ENCODE measurements around the gene MAN1A1.

The MAN1A1 gene

DNA sequence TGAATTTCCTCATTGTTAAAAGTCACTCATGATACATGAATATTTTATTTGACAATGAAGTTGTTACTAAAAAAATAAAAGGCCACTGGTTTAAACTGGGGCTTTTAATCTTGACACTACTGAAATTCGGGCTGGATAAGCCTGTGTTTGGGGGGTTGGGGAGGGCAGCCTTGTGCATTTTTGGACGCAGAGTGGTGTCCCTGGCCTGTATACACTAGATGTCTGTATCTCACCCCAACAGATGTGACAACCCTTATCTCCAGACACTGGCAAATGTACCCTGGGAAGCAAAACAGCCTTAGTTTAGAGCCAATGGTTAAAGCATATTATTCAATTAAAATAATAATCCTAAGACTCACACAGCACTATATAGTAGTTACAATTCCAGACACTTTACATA, 24.8 kb downstream of the MAN1A1 start:
- no peak for DNase-seq

DNA sequence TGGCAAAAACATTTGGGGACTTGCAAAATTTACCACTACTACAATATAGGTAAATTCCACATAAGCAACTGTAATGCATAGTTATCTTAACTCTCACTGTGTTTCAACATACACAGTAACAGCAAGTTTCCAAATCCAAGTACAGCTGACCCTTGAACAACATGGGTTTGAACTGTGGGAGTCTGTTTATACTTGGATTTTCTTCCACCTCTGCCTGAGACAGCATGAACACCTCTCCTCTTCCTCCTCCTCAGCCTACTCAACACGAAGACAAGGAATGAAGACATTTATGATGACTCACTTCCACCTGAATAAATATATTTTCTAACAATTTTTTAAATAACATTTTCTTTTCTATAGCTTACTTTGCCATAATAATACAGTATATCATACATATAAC, 25.6 kb downstream of the MAN1A1 start:
- no peak for DNase-seq

DNA sequence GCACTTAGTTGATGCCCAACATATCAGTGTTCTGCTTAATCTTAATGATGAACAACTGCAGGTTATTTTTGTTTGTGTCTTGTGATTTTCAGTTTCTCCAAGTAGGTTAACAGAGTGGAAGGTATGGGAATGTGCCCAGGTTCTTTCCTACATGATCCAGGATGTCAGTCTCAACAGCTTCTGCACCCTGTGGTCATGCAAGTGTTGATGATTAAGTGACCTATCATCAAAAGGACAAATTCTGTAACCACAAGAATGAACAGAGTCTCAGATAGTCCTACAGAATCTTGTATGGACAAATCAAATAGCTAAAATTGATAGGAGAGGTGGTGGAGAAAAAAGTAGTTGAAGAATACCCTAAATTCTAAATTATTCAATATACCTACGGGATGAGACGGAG, 26.1 kb downstream of the MAN1A1 start:
- DNase-seq, result no peak

DNA sequence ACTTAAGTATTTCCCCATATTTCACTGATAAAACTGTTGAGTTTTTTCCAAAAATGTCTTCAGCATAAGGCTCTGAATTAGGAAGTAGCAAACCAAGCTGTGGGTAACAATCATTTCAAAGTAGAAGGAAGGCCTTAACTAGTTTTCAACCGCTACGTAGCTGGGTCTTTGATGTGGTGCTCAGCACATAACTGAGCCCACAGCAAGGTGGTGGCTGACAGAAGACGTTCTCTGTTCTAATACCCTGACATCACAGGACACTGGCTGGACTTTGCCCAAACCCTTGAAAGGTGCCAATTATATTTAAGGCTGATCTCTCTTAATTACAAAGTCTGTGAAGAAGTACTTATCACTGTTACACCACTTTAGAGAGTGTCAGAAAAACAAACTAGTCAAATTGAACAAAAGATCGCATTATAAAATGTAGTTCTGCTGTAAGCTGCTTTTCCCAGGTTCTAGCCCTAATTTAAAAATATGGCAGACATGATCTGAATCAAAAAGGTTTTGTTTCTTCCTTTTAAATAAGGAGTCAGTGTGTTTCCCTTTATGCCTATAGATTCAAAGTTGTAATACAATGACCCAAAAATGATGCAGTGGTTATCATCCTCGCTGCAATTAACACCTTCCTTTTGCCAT, 26.7 kb downstream of the MAN1A1 start:
- DNase-seq, result no peak

DNA sequence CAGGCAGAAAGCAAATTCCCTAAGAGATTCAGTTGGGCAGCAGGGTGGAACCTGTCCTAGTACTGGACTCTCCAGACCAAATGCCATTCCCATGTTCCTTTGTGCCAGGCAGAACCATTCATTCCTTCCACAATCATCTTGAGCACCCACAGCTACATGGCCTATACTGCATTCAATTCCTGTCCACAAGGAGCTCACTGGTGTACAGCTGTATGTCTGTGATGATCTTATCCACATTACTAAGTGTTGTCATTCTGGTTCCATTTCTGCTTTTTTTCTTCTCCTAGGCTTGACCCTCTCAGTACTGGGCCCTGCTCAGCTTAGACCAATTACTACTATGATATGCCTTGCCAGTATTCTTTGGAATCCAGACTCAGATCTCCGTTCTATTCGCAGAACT, 27.5 kb downstream of the MAN1A1 start:
- DNase-seq, result no peak

DNA sequence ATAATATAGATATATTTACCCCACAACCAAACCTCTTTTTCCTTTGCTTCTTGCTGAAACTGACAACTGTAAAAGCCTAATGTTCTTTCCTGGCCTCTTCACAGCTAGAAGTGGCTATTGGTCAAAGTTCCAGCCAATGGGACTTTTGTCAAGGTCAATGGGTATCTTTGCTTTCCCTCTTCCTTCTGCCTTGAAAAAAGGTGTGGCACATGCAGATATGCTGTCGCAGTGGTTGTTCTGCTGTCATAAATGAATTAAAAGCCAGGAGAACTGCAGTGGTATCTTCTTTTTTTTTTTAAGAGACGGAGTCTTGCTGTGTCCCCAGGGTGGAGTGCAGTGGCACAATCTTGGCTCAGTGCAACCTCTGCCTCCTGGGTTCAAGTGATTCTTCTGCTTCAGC, 29.9 kb downstream of the MAN1A1 start:
- DNase-seq, result no peak

DNA sequence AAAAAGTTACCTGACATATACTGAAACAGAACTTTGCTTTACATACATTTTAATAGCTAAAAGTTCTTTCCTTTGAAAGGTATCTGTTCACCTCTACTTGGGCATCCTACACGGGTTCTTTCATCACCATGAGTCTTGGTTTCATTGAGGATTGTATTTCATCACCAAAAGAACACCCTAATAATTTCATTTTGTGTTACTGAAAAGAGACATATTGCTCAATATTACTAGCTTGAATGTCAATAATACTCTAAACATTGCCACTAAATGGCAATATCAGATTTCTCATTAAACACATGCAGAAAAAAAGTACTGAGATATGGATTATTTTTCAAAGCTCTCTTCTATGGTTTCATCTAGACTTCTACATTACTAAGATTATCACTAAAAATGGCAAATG, 30.8 kb downstream of the MAN1A1 start:
- DNase-seq, result no peak

DNA sequence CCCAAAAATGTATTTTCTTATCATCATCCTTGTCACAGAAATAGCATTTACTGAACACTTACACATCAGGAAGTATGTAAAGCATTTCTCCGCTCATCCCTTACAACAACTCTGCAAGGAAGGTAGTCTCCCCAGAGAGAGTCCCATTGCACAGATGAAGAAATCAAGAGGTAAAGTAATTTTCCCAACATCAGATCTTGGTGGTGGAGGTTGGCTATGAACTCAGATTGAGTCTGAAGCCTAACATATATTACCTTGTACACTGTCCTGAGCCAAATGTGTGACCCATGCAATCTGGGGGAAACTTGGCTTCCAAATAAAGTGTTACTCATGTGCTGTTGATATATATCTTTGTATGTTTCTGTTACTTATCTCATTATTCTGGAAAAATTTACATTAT, 31.4 kb downstream of the MAN1A1 start:
- DNase-seq, result no peak

DNA sequence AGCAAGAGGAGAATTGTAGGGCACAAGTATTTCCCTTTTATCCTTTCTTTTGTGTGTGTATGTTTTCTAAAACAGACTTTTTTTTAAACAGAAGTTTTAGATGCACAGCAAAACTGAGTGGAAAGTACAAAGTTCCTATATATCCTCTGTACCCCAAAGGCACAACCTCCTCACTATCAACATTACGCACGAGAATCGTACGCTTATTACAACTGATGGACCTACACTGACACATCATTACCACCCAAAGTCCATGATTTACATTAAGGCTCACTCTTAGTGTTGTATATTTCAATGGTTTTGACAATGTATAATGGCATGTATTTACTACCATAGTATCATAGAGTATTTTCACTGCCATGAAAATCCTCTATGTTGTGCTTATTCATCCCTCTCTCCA, 32.6 kb downstream of the MAN1A1 start:
- no peak for DNase-seq

DNA sequence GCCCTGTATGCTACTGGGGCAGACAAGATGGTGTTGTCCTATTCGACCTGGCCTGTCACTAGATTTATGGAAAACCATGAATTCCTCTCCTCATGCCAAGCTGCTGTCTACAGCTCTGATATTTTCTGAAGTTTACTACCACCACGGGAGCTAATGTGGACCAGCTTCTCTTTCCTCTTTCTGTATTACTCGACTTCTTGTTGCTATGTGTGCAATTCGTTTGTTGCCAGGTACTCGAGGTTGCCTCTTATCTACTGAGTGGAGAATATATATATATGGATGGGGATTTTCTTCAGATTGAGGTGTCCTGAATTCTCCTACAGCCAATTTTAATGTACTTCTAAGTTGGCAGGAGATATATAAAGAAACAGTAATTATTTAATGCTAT, 34.7 kb downstream of the MAN1A1 start:
- DNase-seq, result no peak

DNA sequence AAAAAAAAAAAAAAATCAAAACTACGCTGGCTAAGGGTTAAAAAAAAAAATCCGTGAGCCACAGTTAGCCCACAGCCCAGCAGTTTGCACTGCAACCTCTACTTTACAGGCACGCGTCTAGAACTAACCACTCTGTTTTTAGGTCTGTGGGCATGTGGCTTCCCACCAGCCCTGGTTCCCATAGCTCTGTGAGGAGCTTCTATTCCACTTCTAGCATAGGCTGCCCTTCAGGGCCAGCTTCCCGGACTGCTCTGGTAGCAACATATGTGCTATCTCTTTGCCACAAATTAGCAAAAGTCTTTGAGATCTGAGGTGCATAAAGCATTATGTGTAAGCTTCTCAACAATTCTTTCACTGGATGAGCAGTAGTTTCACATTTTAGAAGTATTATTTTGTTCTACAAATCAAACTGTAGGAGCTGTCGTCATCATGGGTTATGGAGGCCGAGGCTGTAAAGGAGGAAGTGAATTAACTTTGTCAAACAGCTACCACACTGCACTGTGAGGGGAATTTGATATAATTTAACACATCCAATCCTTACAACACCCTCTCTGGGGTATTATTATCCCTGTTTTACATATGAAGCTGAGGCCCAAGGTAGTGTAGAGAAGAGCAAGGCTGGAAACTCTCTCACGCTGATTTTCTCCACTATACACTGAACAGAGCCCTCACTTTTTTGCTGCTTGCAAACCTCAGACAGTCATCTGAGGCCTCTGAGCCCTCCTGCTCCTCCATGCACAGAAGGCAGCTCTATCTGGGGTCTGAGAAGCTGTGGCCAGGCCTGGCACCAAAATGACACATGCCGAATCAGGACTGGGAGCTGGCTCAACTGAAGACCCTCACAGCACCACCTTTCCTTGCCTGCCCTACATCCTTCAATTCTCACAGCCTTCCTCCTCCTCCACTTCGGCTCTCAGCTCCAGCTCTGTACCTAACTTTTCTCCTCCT, 35.4 kb downstream of the MAN1A1 start:
- no peak for DNase-seq

DNA sequence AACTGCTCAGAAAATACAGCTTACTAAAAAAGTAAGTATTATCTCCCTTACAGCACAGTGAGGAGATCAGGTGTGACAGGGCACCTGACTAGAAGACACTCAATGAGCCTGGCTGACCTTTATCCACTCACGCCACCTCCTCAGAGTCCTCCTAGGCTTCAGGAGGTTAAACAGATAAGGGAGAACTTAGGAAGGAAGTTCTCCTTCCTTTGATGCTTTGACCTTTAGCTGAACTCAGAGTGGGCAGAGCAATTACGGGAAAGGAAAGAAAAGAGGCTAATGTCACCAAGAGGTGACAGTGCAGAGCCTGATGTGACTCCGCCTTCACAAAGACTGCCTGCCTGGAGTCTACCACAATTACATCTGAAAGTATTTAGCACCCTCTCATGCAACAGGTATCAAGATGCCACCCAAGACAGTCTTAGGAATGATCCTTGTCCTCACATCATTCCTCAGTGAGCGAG, 36.7 kb downstream of the MAN1A1 start:
- DNase-seq, result no peak

DNA sequence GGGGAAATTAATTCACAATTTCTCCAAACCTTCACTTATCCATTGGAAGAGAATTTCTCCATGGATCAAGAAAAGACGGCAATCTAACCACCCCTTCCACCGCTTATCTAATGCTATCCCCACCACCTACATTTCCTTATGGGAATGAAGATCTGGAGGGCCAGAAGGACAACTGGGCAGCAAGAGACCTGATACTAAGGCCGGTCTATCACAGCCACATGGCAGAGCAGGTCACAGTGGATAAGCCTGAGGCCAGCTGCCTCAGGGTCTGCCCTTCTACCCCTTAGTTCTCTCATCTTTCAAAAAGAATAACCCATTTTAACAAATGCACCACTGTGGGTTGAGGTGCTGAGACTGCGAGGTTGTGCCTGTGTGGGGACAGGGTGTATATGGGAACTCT, 37.1 kb downstream of the MAN1A1 start:
- DNase-seq, result no peak

DNA sequence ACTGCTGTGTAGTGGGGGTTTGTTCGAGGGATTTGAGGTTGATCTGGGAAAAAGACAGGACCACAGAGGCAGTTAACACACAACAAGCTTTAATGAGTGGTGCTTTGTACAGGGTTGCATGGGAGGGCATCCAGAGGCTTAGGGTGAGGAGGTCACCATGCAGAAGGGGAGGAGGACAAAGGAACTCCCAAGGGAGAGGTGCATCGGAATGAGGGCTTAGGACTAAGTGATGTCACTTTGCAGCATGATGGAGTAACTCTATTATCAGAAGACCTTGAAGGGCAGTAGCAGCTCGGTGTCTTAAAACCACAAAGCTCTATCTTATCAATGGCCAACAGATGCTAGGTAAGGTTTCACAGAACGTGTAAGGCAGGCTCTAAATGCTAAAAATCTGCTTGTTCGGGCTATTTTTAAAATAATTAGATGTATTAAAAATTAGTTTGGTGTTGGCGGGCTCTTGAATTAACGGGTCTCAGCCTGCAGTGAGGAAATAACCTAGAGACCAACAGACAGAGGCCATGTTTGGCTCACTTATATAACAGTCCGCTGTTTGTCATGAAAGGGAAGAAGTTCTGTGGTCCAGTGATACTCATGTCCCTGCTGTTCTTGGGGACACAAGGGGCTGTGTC, 37.9 kb downstream of the MAN1A1 start:
- DNase-seq, result no peak

DNA sequence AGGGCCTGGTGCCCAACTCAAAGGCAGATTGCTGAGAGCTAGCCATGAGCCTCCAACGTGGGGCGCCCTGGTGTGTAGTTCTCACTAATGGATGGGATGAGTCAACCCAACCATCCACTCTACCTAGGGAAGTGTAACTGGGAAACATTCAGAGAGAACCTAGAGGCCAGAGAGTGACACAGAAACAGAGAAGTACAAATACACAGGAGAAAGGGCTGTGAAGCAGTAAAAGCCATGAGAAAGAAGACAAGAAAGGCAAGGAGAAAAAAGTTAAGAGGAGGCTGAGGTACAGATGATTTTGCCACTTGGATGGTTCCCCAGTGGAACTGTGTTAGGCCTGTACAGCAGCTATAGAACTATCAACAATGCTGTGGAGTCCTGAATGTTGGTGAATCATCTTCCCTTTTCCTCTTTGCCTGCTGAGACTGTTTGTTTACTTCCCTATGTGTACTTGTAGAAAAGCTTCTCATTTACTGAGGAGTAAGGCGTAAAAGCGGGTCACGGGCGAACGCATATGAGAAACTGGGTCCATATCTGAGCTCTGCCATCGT, 39.0 kb downstream of the MAN1A1 start:
- no peak for DNase-seq

DNA sequence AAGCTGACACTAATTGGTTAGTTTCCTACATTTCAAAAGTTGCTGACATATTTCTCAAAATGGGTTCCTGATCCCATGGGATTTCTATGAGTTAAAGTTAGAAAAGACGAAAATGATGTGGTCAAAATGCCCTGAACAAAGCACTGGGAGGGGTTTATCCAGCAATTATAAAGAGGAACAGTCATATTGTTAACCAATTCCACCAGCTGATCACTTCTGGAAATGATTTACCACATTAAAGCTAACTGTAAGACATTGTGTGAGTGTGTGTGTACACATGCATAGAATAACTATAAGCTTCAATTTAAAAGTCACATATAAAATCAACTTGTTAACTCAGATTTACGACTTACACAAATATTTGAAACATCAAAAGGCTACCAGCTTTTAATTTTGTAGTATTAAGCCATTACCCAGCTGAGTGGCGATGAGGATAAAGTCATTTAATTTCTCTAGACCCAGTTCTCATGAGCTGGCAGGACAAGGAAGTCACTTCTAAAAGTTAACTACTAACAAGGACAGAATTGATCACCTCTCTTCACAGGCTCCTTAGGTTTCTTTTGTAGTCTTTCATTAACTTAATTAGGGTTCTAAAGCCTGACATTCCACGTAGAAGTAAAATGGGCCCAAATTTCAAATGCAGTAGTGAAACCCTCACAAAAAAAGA, 40.4 kb downstream of the MAN1A1 start:
- DNase-seq, result no peak

DNA sequence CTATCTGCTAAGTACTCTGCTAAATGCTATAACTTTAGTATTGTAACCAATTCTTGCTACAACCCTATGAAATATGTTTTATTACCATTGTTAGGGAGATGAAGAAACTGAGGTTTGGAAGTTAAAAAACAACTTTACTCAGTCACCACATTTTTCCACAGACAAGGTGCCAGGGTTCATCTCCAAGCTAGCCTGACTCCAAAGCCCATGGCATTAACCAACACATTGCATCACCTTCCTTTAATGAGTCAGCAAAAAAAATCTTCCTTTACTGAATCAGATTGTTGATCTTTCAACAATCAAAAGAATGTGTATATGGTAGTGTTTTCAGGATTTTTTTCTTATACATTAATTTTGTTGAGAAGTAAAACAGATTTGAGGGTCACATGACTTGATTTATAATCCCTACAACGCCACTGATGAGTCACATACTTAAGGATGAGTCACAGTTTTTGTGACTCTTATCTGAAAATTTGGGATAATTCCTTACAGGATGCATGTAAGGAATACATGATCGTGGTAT, 41.5 kb downstream of the MAN1A1 start:
- no peak for DNase-seq

DNA sequence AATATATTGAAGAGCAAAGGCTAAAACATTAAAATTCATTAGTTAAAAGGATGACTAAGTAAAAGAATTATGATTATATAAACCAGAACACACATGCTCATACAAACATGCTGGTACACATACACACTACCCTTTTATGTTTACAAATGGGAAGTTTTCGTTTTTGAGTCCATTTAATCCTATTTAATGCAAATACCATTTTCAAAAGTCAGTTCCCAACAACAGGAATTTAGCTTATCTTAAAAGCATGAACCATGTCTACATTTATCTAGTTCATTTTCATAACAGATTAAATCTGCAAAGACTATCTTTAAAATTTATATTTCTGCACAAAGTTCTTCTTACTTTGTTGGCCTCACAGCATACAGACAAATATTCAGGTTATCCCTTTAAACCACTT, 42.5 kb downstream of the MAN1A1 start:
- no peak for DNase-seq

DNA sequence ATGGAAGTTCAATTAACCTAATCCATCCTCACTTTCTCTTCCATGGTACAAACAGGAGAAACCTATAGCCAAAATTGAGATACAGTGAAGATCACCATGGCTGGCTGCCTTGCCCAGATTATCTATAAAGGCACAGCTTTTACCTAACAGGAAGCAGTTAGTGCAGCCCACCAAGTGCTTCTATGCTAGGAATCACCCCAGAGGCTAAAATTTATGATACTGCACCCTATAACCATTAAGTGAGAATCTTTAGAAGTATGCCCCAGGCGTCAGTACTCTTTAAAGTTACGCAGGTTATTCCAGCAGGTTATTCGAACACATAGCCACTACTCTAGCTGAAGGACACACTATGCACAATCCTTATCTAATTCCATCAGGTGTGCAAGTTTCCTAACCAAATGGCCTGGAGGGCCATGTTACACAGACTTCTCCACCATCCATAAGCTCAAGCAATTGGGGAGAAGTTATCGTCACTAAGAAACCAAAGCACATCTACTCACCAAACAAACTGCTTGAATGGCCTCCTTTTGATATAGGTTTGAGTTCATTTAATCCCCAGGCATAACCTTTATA, 43.1 kb downstream of the MAN1A1 start:
- DNase-seq, result no peak

DNA sequence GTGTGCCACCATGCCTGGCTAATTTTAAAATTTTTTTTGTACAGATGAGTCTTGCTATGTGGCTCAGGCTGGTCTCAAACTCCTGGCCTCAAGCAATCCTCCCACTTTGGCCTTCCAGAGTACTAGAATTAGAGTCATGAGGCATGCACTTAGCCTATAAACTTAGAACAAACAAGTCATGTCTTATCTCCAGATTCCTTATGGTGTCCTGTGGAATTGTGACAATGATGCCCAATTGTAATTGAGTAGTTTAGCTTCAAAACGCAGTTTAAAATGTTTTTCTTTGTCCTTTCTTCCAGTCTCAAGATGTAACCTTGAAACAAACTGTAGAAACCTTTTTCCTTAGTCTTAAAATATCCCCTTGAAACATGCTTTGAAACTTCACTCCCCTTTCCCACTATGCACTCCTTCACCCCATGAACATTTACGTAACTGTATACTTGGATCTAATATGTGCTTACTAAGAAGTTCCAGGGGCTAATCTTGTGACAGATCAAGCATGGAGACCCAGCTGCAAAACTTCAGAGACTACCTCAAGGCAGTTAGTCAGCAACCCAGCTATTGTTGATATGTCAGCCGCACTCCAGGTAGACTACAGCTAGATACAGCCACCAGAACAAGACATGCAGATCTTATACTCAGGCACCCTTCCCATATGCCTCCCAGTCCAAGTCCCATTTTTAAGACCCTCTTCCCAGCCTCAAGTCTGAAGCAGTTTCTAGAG, 46.2 kb downstream of the MAN1A1 start:
- no peak for DNase-seq

DNA sequence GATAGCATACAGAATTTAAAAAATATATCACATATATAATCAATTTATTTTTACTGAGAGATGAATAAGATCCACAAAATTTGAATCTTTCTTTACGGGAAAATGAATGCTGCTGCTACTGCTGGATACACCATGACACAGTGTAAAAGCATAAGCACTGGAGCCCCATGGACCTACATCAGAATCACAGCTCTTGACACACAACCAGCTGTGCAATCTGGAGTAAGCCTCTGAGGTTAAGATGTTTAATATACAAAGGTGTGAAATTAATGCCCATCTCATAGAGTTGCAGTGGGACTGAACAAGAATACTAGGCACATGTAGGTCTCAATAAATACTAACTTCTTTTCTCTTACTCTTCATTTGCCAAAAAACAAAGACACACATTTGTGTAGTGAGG, 48.1 kb downstream of the MAN1A1 start:
- no peak for DNase-seq

DNA sequence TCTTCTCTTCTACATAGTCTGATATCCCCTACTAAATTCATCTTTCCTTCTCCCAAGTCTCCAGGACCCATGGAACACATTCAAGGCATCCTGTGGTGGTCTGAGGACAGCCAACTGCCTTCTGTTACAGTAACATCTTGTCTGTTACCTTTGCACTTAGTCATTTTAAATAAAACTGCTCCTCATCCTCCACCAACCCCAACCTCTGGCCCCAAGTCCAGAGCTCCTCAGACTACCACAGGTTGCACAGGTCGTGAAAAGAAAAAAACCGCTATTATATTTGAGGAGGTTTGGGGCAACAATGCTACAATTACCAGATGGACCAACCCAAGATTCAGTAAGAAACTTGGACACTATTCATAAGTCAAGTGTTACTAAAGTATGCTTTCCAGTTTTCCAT, 49.9 kb downstream of the MAN1A1 start:
- DNase-seq, result no peak

Measured in effector CD8-positive, alpha-beta T cell (primary cell).